DND-41 (cell line): ENCODE results near the gene RASSF10.

Experiments used
- ATAC-seq: fragments of 200-7000 bp; cut with Tn5 transposase; 3 replicates; pipeline ENCODE4 v1.9.1; 2021; ENCODE audit warnings: low read depth; ENCODE audit not compliant: insufficient read depth
- DNase-seq: peaks from one replicate; pipeline ENCODE4 v3.0.0-alpha.2; 2020
- H2AFZ ChIP-seq: 2 replicates; pipeline ENCODE4 v1.6.0; 2012; ENCODE audit warnings: low read depth, low read length
- H3K27ac ChIP-seq: 2 replicates; pipeline ENCODE4 v1.5.1; 2012; ENCODE audit warnings: low read length, inconsistent platforms
- H3K27me3 ChIP-seq: fragments of 200-600 bp; sonication (generic); 2 replicates; pipeline ENCODE4 v1.6.0; 2012; ENCODE audit warnings: low read length, mild to moderate bottlenecking, inconsistent platforms; ENCODE audit not compliant: insufficient read depth, poor library complexity
- H3K36me3 ChIP-seq: 2 replicates; pipeline ENCODE4 v1.5.1; 2012; ENCODE audit warnings: low read length, inconsistent platforms; ENCODE audit not compliant: insufficient read depth
- H3K4me1 ChIP-seq: 2 replicates; pipeline ENCODE4 v1.5.1; 2012; ENCODE audit warnings: mild to moderate bottlenecking, low read length; ENCODE audit not compliant: insufficient read depth
- H3K4me2 ChIP-seq: 2 replicates; pipeline ENCODE4 v1.6.0; 2012; ENCODE audit warnings: mild to moderate bottlenecking, moderate library complexity, low read length, inconsistent platforms; ENCODE audit not compliant: insufficient read depth
- H3K4me3 ChIP-seq, 2 experiments: fragments of 200-600 bp in 1 of 2; shearing (Covaris generic) in 1 of 2; 2 replicates each; pipeline ENCODE4 v1.5.1; 2012 to 2016; ENCODE audit warnings: inconsistent platforms in 2 of 2, low read length in 2 of 2, mild to moderate bottlenecking in 2 of 2, low read depth in 1 of 2, moderate library complexity in 1 of 2
- H3K79me2 ChIP-seq: 2 replicates; pipeline ENCODE4 v1.6.0; 2012; ENCODE audit warnings: low read length, inconsistent platforms; ENCODE audit not compliant: insufficient read depth
- H3K9ac ChIP-seq: 2 replicates; pipeline ENCODE4 v1.6.0; 2012; ENCODE audit warnings: low read depth, mild to moderate bottlenecking, inconsistent platforms, low read length, moderate library complexity
- H3K9me3 ChIP-seq: 2 replicates; pipeline ENCODE4 v1.5.1; 2012; ENCODE audit warnings: low read length, moderate library complexity, mild to moderate bottlenecking, inconsistent platforms; ENCODE audit not compliant: insufficient read depth, severe bottlenecking
- H4K20me1 ChIP-seq: 2 replicates; pipeline ENCODE4 v1.6.0; 2012; ENCODE audit warnings: low read length; ENCODE audit not compliant: insufficient read depth
- EZH2 ChIP-seq: IDR thresholded peaks from 3 replicates; pipeline ENCODE4 v1.6.1; 2012; ENCODE audit warnings: borderline replicate concordance, low read depth, mild to moderate bottlenecking, moderate library complexity, low read length, inconsistent platforms; ENCODE audit not compliant: severe bottlenecking
- TF ChIP-seq, protein P1 (sequence below): IDR thresholded peaks from 2 replicates; pipeline ENCODE4 v1.5.1; 2012; ENCODE audit warnings: borderline replicate concordance, low read length, moderate library complexity, mild to moderate bottlenecking; ENCODE audit not compliant: poor library complexity, severe bottlenecking; ENCODE audit errors: extremely low read depth

RASSF10 gene

GRCh38 chr11:12966002-12966401 is 43.1 kb upstream of the RASSF10 start:
- Histone ChIP-seq H3K36me3 (no peaks in the 10 kb centered on the region), H2AFZ (no peak overlapping the region), H3K9ac (no peak overlapping the region), H3K9me3 (no peaks in the 10 kb centered on the region), H3K4me3 (no peak overlapping the region), H3K79me2 (no peaks in the 10 kb centered on the region), H3K27ac (no peak overlapping the region), H3K27me3 (peaks cover 16% of the 10 kb centered on the region), H4K20me1 (no peaks in the 10 kb centered on the region), H3K4me1 (no peaks in the 10 kb centered on the region), H3K4me2 (no peak overlapping the region)
- DNase-seq (no peak), ATAC-seq (no peak)
- TF ChIP-seq, protein P1, sequence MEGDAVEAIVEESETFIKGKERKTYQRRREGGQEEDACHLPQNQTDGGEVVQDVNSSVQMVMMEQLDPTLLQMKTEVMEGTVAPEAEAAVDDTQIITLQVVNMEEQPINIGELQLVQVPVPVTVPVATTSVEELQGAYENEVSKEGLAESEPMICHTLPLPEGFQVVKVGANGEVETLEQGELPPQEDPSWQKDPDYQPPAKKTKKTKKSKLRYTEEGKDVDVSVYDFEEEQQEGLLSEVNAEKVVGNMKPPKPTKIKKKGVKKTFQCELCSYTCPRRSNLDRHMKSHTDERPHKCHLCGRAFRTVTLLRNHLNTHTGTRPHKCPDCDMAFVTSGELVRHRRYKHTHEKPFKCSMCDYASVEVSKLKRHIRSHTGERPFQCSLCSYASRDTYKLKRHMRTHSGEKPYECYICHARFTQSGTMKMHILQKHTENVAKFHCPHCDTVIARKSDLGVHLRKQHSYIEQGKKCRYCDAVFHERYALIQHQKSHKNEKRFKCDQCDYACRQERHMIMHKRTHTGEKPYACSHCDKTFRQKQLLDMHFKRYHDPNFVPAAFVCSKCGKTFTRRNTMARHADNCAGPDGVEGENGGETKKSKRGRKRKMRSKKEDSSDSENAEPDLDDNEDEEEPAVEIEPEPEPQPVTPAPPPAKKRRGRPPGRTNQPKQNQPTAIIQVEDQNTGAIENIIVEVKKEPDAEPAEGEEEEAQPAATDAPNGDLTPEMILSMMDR = no peak
- TF ChIP-seq EZH2 = no peak

GRCh38 chr11:12968101-12968500 is 41.0 kb upstream of the RASSF10 start:
- TF ChIP-seq EZH2 = no peak
- TF ChIP-seq, protein P1 = no peak
- H3K27ac ChIP-seq = no peak overlapping the region

GRCh38 chr11:12968826-12969225 is 40.3 kb upstream of the RASSF10 start:
- ATAC-seq = no peak
- TF ChIP-seq EZH2 = no peak
- TF ChIP-seq, protein P1 = no peak
- Histone ChIP-seq H3K36me3 (no peaks in the 10 kb centered on the region), H3K9ac (no peak overlapping the region), H3K27me3 (peaks cover 16% of the 10 kb centered on the region), H2AFZ (no peak overlapping the region), H4K20me1 (no peaks in the 10 kb centered on the region), H3K4me2 (no peak overlapping the region), H3K9me3 (no peaks in the 10 kb centered on the region), H3K79me2 (no peaks in the 10 kb centered on the region), H3K27ac (no peak overlapping the region), H3K4me1 (no peaks in the 10 kb centered on the region), H3K4me3 (no peak overlapping the region)
- DNase-seq = no peak

More at GRCh38 chr11:12968101-12968500, 41.0 kb upstream of the RASSF10 start:
- Histone ChIP-seq H3K9me3 (no peaks in the 10 kb centered on the region), H3K4me1 (no peaks in the 10 kb centered on the region), H3K9ac (no peak overlapping the region), H2AFZ (no peak overlapping the region), H3K4me3 (no peak overlapping the region), H3K27me3 (peaks cover 16% of the 10 kb centered on the region), H4K20me1 (no peaks in the 10 kb centered on the region), H3K4me2 (no peak overlapping the region), H3K79me2 (no peaks in the 10 kb centered on the region), H3K36me3 (no peaks in the 10 kb centered on the region)
- no peak for ATAC-seq
- DNase-seq = no peak

- no peak overlapping the region for H3K27ac ChIP-seq
- ATAC-seq (no peak), DNase-seq (no peak)
- H3K4me3 ChIP-seq = no peak overlapping the region
- no peak overlapping the region for H2AFZ ChIP-seq
- H3K4me1 ChIP-seq = no peaks in the 10 kb centered on the region
- TF ChIP-seq, protein P1 = no peak
- TF ChIP-seq EZH2 = no peak
- no peaks in the 10 kb centered on the region for H3K9me3 ChIP-seq
- peaks cover 5% of the 10 kb centered on the region for H3K27me3 ChIP-seq
- no peak overlapping the region for H3K4me2 ChIP-seq
- no peak overlapping the region for H3K9ac ChIP-seq
- H4K20me1 ChIP-seq = no peaks in the 10 kb centered on the region
- no peaks in the 10 kb centered on the region for H3K79me2 ChIP-seq
- H3K36me3 ChIP-seq = no peaks in the 10 kb centered on the region
Measured at GRCh38 chr11:12971955-12972354, 37.2 kb upstream of the RASSF10 start.
